Middle frontal gyrus (tissue), 1 donor: ENCODE measurements around the gene PXDN.
"Not testable (repeated sequence)": the region's sequence is repeated elsewhere in the genome, so short reads cannot be mapped to it uniquely, and the experiment has no call there.

ENCODE experiments used
- DNase-seq: peaks from one replicate; pipeline ENCODE4 v3.0.0-alpha.2; 2015; ENCODE audit warnings: low spot score; ENCODE audit errors: extremely low spot score

PXDN gene

GRCh38 chr2:1774929-1775328 is 30.6 kb upstream of the PXDN start:
- DNase-seq: no peak

- DNase-seq: no peak
Observed at GRCh38 chr2:1773883-1774282, 29.6 kb upstream of the PXDN start.

DNA sequence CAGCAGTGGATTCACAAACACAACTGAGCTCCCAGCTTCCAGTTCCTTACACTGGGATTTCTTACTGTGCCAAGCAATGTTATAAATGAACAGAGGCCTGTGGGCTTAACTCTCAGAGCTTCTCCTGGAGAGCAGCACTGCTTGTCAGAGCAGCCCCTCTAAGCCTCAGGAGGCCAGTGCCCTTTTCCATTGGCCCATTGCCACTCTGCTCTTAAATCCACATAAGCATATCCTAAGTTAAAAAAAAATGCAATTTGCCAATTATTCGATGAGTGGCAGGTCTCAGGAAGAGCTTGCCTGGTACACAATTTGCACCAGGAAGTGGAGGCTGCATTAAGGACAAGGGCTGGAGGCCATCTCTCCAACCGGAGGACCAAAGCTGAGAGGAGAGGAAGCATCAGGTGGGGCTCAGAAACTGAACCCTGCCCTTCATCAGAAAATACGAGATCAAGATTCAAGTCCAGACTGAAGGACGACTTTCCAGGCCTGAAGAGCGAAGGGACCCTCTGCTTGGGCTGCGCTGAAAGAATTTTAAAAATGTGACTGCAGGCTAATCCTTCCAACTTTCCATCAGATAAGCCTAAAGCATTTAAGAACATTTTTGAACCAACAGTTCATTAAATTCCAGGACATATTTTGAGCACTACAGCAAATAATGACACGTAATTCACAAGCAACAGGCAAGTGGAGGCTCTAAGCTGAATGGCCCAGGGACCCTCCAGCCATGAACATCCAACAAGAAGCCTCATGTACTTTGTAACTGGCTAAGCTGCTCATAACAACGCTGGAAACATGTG is 28.4 kb upstream of the PXDN start:
- DNase-seq: no peak

GRCh38 chr2:1771626-1772280 is 27.4 kb upstream of the PXDN start:
- no peak for DNase-seq

GRCh38 chr2:1770566-1771380 is 26.5 kb upstream of the PXDN start:
- no peak for DNase-seq

GRCh38 chr2:1769703-1770422 is 25.5 kb upstream of the PXDN start:
- DNase-seq: no peak

GRCh38 chr2:1767939-1768691 is 23.8 kb upstream of the PXDN start:
- DNase-seq: no peak

DNA sequence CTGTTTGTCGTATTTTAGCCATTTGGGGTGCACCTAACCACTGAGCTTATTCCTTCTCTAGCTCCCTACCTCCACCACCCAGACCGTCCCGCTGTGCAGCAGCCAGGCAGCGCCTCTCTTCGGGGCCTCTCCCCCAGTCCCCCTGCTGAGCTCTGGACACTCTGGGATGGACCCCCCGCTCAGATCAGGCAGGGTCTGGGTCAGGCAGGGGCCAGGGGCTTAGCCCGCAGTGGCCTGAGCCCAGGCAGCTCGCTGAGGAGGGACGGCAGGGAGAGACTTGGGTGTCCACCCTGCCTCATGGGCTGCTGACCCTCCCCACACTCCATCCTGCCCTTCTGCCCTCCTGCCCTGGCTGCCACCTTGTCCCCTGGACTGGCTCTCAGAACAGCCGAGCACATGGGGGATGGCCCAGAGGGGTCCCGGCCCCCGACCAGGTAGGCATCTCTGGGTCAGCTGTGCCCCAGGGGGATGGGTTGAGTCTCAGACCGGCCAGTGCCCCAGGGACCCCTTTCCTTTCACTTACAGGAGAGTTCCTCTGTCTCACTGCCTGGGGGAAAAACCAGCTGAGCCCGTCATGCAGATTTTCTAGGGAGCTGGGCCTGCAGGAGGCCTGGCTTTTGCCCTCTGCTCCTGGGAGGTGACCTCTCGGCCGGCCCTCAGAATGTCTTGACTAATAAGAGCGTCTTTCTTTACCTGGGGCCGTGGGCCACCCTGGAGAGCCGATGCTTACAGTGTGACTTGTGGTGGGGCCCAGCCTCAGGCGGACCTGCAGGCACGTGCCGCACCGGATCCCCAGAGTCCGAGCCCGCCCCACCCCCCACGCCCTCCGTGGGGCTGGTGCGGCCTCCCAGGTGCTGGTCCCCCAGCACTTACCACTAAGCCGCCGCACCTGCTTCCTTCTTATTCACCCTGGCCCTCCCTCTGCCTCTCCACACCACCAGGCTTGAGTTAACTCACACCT is 22.8 kb upstream of the PXDN start:
- no peak for DNase-seq

DNA sequence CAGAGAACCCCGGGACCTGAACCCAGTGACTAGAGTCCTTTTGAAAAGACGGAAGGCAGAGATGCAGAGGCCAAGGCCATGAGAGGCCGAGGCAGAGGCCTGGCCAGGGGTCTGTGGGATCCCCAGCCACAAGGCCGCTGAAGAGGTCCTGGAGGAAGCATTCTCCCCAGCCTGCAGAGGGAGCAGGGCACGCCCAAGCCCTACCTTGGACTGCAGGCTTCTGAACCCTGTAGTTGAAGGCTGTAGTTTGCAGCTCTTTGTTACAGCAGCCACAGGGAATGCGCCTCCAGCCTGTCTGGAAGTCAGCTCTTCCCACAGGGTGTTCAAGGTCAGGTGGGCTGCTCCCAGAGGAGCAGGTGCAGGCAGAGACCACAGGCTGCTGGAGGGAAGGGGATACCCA is 22.1 kb upstream of the PXDN start:
- no peak for DNase-seq

- DNase-seq: not testable (repeated sequence)
Observed at GRCh38 chr2:1765201-1765600, 20.9 kb upstream of the PXDN start.

- DNase-seq: no peak
Observed at GRCh38 chr2:1759611-1759930, 15.3 kb upstream of the PXDN start.

DNA sequence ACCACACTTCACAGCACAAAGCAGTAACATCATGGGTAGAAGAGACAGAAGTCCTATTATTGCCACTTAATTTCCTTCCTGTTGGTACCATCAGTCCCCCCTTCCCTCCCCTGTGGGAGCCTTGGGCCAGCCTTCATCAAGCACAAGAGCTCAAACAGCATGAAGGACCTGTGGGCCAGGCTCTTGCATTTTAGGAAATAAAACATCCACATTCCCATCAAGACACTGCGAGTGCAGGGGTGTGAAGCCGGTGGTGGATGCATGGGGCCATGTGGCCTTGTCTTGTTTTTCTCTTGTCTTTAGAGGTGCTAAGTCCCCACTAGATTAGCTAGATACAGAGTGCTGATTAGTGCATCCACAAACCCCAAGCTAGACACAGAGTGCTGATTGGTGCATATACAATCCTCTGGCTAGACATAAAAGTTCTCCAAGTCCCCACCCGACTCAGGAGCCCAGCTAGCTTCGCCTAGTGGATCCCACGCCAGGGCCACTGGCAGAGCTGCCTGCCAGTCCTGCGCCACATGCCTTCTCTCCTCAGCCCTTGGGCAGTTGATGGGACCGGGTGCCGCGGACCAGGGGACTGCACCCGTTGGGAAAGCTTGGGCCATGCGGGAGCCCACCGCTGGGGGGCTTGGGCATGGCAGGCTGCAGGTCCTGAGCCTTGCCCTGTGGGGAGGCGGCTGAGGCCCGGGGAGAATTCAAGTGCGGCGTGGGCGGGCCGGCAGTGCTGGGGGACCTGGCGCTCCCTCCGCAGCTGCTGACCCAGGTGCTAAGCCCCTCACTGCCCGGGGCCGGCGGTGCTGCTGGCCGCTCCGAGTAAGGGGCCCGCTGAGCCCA is 14.7 kb upstream of the PXDN start:
- DNase-seq: no peak

GRCh38 chr2:1758171-1758570 is 13.9 kb upstream of the PXDN start:
- DNase-seq: no peak

GRCh38 chr2:1757567-1757966 is 13.3 kb upstream of the PXDN start:
- no peak for DNase-seq

- DNase-seq: not testable (repeated sequence)
Observed at GRCh38 chr2:1757146-1757545, 12.8 kb upstream of the PXDN start.

- no peak for DNase-seq
Observed at GRCh38 chr2:1756456-1756855, 12.1 kb upstream of the PXDN start.

- DNase-seq: no peak
Observed at GRCh38 chr2:1755436-1756191, 11.3 kb upstream of the PXDN start.
